ENCODE data around the gene ZRANB3. TPM values are rescaled to one million over a fixed set of nuclear protein-coding genes. Genes with fewer than 3 reads are reported as not detected.

The ZRANB3 gene
- total and polyA plus RNA-seq, 2 experiments from 2014 or later = 10.5 to 16.8 TPM

GRCh38 chr2:135208016-135208415, 323.0 kb downstream of the ZRANB3 start (continued):
- TF ChIP-seq ZNF462 (CRISPR knock-in tag; IDR thresholded peaks at IDR 0.05) (no peak), ZNF331 (CRISPR knock-in tag; IDR thresholded peaks at IDR 0.05; ENCODE audit: low read depth) (no peak), EZH2 (IDR thresholded peaks at IDR 0.05; ENCODE audit: low read depth, unreplicated experiment) (no peak)

- H3K27me3 Mint-ChIP-seq (ENCODE audit: insufficient read depth, low read depth, poor library complexity) = no peaks in the 10 kb centered on the region
- H4K20me1 ChIP-seq (replicated peaks; ENCODE audit: insufficient read depth) = no peaks in the 10 kb centered on the region
- H3K9me2 ChIP-seq (ENCODE audit: insufficient read depth) = no peaks in the 10 kb centered on the region
- no peak overlapping the region for H2AFZ ChIP-seq
- no peaks in the 10 kb centered on the region for H3K4me1 ChIP-seq (ENCODE audit: insufficient read depth)
- DNase-seq (ENCODE audit: low spot score) (no peak), ATAC-seq (no peak)
- no peaks in the 10 kb centered on the region for H3K36me3 Mint-ChIP-seq (ENCODE audit: low read depth)
- H3K9me3 Mint-ChIP-seq = no peaks in the 10 kb centered on the region
- no peaks in the 10 kb centered on the region for H3K36me3 ChIP-seq (ENCODE audit: insufficient read depth)
- no peaks in the 10 kb centered on the region for H3K79me2 ChIP-seq (replicated peaks; ENCODE audit: insufficient read depth)
- no peak overlapping the region for H3K4me3 ChIP-seq
- H3K27me3 ChIP-seq (ENCODE audit: insufficient read depth) = no peaks in the 10 kb centered on the region
- no peak overlapping the region for H3K4me3 Mint-ChIP-seq
- no peaks in the 10 kb centered on the region for H3K4me1 Mint-ChIP-seq
- H3K4me2 ChIP-seq = no peak overlapping the region
- TF ChIP-seq EZH2phosphoT487 (IDR thresholded peaks at IDR 0.05; ENCODE audit: unreplicated experiment) = no peak
- TF ChIP-seq NANOG (IDR thresholded peaks at IDR 0.05; ENCODE audit: borderline replicate concordance) = no peak
- no peak for TF ChIP-seq ZNF331 (CRISPR knock-in tag; IDR thresholded peaks at IDR 0.05; ENCODE audit: low read depth)
- no peak for TF ChIP-seq ZNF114 (CRISPR knock-in tag; IDR thresholded peaks at IDR 0.05)
- no peak for TF ChIP-seq CREB1 (CRISPR knock-in tag; IDR thresholded peaks at IDR 0.05; ENCODE audit: low read depth)
- TF ChIP-seq EZH2 (IDR thresholded peaks at IDR 0.05; ENCODE audit: low read depth, unreplicated experiment) = no peak
- no peak for TF ChIP-seq CTCF (conservative IDR thresholded peaks at IDR 0.05; ENCODE audit: low read depth in 2 of 2)
- TF ChIP-seq POLR2AphosphoS5 (IDR thresholded peaks at IDR 0.05; ENCODE audit: low read depth) = no peak
- no peak for TF ChIP-seq ETS1 (IDR thresholded peaks at IDR 0.05)
- H3K27ac Mint-ChIP-seq = no peak overlapping the region
- no peak overlapping the region for H3K27ac ChIP-seq (ENCODE audit: low read depth)
- H3F3A ChIP-seq (replicated peaks; ENCODE audit: low read depth) = no peaks in the 10 kb centered on the region
These were observed 327.1 kb downstream of the ZRANB3 start for GRCh38 chr2:135203944-135204343.

Measured in GM23338 (cell line).